SK-N-SH (cell line): ENCODE measurements around the gene MAB21L1. TPM values are rescaled to one million over a fixed set of nuclear protein-coding genes. Genes with fewer than 3 reads are reported as not detected.

ENCODE experiments used
- CTCF ChIA-PET: fragments of 300-600, 350-600 bp; formaldehyde crosslinking; extraction: SDS; loops from one replicate; lab custom pipeline; 2021; lab: Yijun Ruan, JAX
- POLR2A ChIA-PET: fragments of 350-600 bp; sonication (Branson Sonifier 250); formaldehyde crosslinking; extraction: SDS; loops from one replicate; lab custom pipeline; 2020; ENCODE audit warnings: antibody characterized with exemption, inconsistent platforms; lab: Yijun Ruan, JAX
- DNase-seq: peaks from one replicate; pipeline ENCODE4 v3.0.0; 2012
- H2AFZ ChIP-seq: fragments of 200-600 bp; sonication (generic); 2 replicates; pipeline ENCODE4 v1.8.1; 2016; ENCODE audit warnings: antibody characterized with exemption, mild to moderate bottlenecking, low read depth
- H3F3A ChIP-seq: fragments of 200-600 bp; sonication (generic); replicated peaks from 2 replicates; pipeline ENCODE3; 2016; ENCODE audit warnings: antibody characterized with exemption, mild to moderate bottlenecking; ENCODE audit not compliant: insufficient read depth
- H3K27ac ChIP-seq, 2 experiments: fragments of 200-500 bp in 1 of 2; fragments of 200-600 bp in 1 of 2; sonication (Bioruptor generic) in 1 of 2; sonication (generic), shearing (Covaris generic) in 1 of 2; 2 replicates each; pipeline versions ENCODE4 v1.5.1 to v1.6.1; 2014 to 2016; ENCODE audit warnings: low read depth in 2 of 2, inconsistent platforms in 1 of 2, low read length in 1 of 2, mild to moderate bottlenecking in 1 of 2, mixed read lengths in 1 of 2
- H3K27me3 ChIP-seq: fragments of 200-600 bp; sonication (generic), shearing (Covaris generic); 2 replicates; pipeline ENCODE4 v1.6.1; 2016; ENCODE audit warnings: mixed run types; ENCODE audit not compliant: insufficient read depth
- H3K36me3 ChIP-seq, 2 experiments: fragments of 200-500 bp in 1 of 2; fragments of 200-600 bp in 1 of 2; sonication (Bioruptor generic) in 1 of 2; sonication (generic) in 1 of 2; replicated peaks in 1 of 2; 2 replicates each; pipeline versions ENCODE3 to v1.5.1; 2014 to 2016; ENCODE audit warnings: low read length in 1 of 2, mild to moderate bottlenecking in 1 of 2; ENCODE audit not compliant: insufficient read depth in 2 of 2, control insufficient read depth in 1 of 2
- H3K4me1 ChIP-seq, 2 experiments: fragments of 200-500 bp in 1 of 2; fragments of 200-600 bp in 1 of 2; sonication (Bioruptor generic) in 1 of 2; sonication (generic), shearing (Covaris generic) in 1 of 2; 2 replicates each; pipeline versions ENCODE4 v1.5.1 to v1.6.1; 2014 to 2016; ENCODE audit warnings: low read depth in 1 of 2, low read length in 1 of 2, mixed run types in 1 of 2; ENCODE audit not compliant: insufficient read depth in 2 of 2, control insufficient read depth in 1 of 2
- H3K4me2 ChIP-seq: fragments of 200-600 bp; sonication (generic), shearing (Covaris generic); 2 replicates; pipeline ENCODE4 v1.6.1; 2017; ENCODE audit warnings: mixed run types
- H3K4me3 ChIP-seq, 2 experiments: fragments of 200-500 bp in 1 of 2; fragments of 200-600 bp in 1 of 2; sonication (Bioruptor generic) in 1 of 2; sonication (generic), shearing (Covaris generic) in 1 of 2; 2 replicates each; pipeline versions ENCODE4 v1.5.1 to v1.8.1; 2014 to 2016; ENCODE audit warnings: low read depth in 2 of 2, inconsistent platforms in 1 of 2, low read length in 1 of 2, mild to moderate bottlenecking in 1 of 2, mixed read lengths in 1 of 2, moderate library complexity in 1 of 2
- H3K79me2 ChIP-seq: fragments of 200-600 bp; sonication (generic); 2 replicates; pipeline ENCODE4 v1.8.1; 2017; ENCODE audit warnings: mild to moderate bottlenecking; ENCODE audit not compliant: insufficient read depth
- H3K9ac ChIP-seq: fragments of 200-600 bp; sonication (generic); 2 replicates; pipeline ENCODE4 v1.6.1; 2017; ENCODE audit warnings: mixed run types
- H3K9me2 ChIP-seq: fragments of 200-600 bp; sonication (generic); 2 replicates; pipeline ENCODE4 v1.6.1; 2017; ENCODE audit warnings: mixed run types
- H3K9me3 ChIP-seq: fragments of 200-600 bp; sonication (generic); 2 replicates; pipeline ENCODE4 v1.6.1; 2017; ENCODE audit warnings: mixed run types, mild to moderate bottlenecking, moderate library complexity
- H4K20me1 ChIP-seq: fragments of 200-600 bp; sonication (generic); 2 replicates; pipeline ENCODE4 v1.6.1; 2017; ENCODE audit warnings: mild to moderate bottlenecking, mixed run types; ENCODE audit not compliant: insufficient read depth
- CHD2 ChIP-seq: fragments of 150-350 bp; IDR thresholded peaks from 2 replicates; pipeline ENCODE4 v1.6.1; 2018; ENCODE audit warnings: low read length; ENCODE audit not compliant: partially characterized antibody
- EP300 ChIP-seq, 2 experiments: IDR thresholded peaks; 2 replicates each; pipeline versions ENCODE4 v1.4.0 to v1.6.1; 2012; ENCODE audit warnings: borderline replicate concordance in 1 of 2, low read depth in 1 of 2, low read length in 1 of 2
- GATA2 ChIP-seq: sonication (generic); formaldehyde crosslinking; IDR thresholded peaks from 2 replicates; pipeline ENCODE4 v1.5.0; 2020; ENCODE audit warnings: mild to moderate bottlenecking, missing genetic modification reagents
- MXI1 ChIP-seq: IDR thresholded peaks from 2 replicates; pipeline ENCODE4 v1.6.1; 2012; ENCODE audit warnings: mild to moderate bottlenecking, low read depth, low read length, improper control_type of control experiment
- NFIC ChIP-seq: IDR thresholded peaks from 2 replicates; pipeline ENCODE4 v1.4.0; 2012; ENCODE audit warnings: borderline replicate concordance
- NRF1 ChIP-seq: IDR thresholded peaks from 2 replicates; pipeline ENCODE4 v1.6.1; 2012; ENCODE audit warnings: low read depth, mild to moderate bottlenecking, low read length
- POLR2AphosphoS5 ChIP-seq: IDR thresholded peaks from 2 replicates; pipeline ENCODE4 v1.6.1; 2012; ENCODE audit warnings: low read depth, low read length
- RCOR1 ChIP-seq: fragments of 150-350 bp; IDR thresholded peaks from 2 replicates; pipeline ENCODE4 v1.6.1; 2017; ENCODE audit warnings: antibody characterized with exemption, low read length
- SIN3A ChIP-seq: IDR thresholded peaks from 2 replicates; pipeline ENCODE4 v1.6.1; 2012; ENCODE audit warnings: low read depth, mild to moderate bottlenecking, low read length, moderate library complexity, borderline replicate concordance
- SMC3 ChIP-seq: IDR thresholded peaks from 2 replicates; pipeline ENCODE4 v1.6.1; 2012; ENCODE audit warnings: low read depth, low read length, improper control_type of control experiment
- TCF12 ChIP-seq: IDR thresholded peaks from 2 replicates; pipeline ENCODE4 v1.4.0; 2012
- YY1 ChIP-seq: IDR thresholded peaks from 2 replicates; pipeline ENCODE4 v1.4.0; 2012; ENCODE audit warnings: low read depth, mild to moderate bottlenecking
- WGBS: methylation state at CpG from one replicate; pipeline ENCODE4 v1.1.6; 2017; ENCODE audit warnings: low lambda C conversion rate; 5-methylcytosine and 5-hydroxymethylcytosine counted together
- polyA plus RNA-seq, 3 experiments: library from polyadenylated mRNA; depleted of rRNA; stranded (reverse); fragments of >200 nt; gene quantifications; 2 replicates each; pipeline ENCODE4 v1.2.3, GENCODE V29; 2012
- TF ChIP-seq, protein P1 (sequence below): IDR thresholded peaks from 2 replicates; pipeline ENCODE4 v1.4.0; 2012; ENCODE audit warnings: low read depth, borderline replicate concordance
- TF ChIP-seq, protein P2 (sequence below): IDR thresholded peaks from 2 replicates; pipeline ENCODE4 v1.6.1; 2012; ENCODE audit warnings: mild to moderate bottlenecking, low read depth, low read length, moderate library complexity
- TF ChIP-seq, protein P3 (sequence below): fragments of 150-350 bp; IDR thresholded peaks from 2 replicates; pipeline ENCODE4 v1.6.1; 2017; ENCODE audit warnings: antibody characterized with exemption, low read length, low read depth, borderline replicate concordance

MAB21L1 gene
- polyA plus RNA-seq, 1 of the 3 experiments (the other 2 are of a cell fraction), result 42.3 TPM

DNA sequence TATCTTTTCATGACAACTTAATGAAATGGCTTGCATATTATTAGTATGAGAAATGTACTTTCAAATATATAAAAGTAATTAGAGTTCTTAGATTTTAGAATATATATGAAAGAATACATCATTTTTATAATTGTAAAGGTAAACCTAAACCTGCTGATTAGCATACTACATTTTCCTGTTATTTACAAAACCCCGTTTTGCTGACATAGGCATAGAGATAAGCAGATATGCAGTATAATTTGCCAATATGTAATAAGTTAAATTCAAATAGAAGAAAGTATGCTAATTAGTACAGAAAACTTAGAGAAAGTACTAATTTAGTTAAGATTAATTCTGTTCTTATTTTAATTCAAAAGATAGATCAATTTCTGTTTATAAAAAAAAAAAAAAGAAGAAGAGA lies 21.5 kb downstream of the MAB21L1 start:
- Histone ChIP-seq H3K79me2 (no peaks in the 10 kb centered on the region), H2AFZ (no peak overlapping the region), H3K36me3 (peaks cover 3 to 9% of the 10 kb centered on the region in 2 experiments), H3K27ac (no peak overlapping the region), H3K4me1 (no peaks in the 10 kb centered on the region; a peak in 1 of 4 replicates), H3K4me2 (no peak overlapping the region), H4K20me1 (no peaks in the 10 kb centered on the region), H3K9me2 (no peaks in the 10 kb centered on the region), H3F3A (peaks cover 3% of the 10 kb centered on the region), H3K4me3 (no peak overlapping the region), H3K9ac (no peak overlapping the region), H3K27me3 (no peaks in the 10 kb centered on the region), H3K9me3 (no peaks in the 10 kb centered on the region)
- WGBS, result 86% methylated on average over 1 of the region's 1 CpG
- CTCF ChIA-PET, result no interaction called here
- TF ChIP-seq MXI1 (no peak), CHD2 (no peak), POLR2AphosphoS5 (no peak), SMC3 (no peak), SIN3A (no peak), RCOR1 (no peak), EP300 (IDR thresholded peaks at IDR 0.05; ENCODE audit: borderline replicate concordance in 1 of 2, low read depth in 1 of 2, low read length in 1 of 2) (no peak), NRF1 (no peak), GATA2 (CRISPR knock-in tag) (no peak), YY1 (no peak), TCF12 (no peak), NFIC (no peak)
- TF ChIP-seq, protein P1, sequence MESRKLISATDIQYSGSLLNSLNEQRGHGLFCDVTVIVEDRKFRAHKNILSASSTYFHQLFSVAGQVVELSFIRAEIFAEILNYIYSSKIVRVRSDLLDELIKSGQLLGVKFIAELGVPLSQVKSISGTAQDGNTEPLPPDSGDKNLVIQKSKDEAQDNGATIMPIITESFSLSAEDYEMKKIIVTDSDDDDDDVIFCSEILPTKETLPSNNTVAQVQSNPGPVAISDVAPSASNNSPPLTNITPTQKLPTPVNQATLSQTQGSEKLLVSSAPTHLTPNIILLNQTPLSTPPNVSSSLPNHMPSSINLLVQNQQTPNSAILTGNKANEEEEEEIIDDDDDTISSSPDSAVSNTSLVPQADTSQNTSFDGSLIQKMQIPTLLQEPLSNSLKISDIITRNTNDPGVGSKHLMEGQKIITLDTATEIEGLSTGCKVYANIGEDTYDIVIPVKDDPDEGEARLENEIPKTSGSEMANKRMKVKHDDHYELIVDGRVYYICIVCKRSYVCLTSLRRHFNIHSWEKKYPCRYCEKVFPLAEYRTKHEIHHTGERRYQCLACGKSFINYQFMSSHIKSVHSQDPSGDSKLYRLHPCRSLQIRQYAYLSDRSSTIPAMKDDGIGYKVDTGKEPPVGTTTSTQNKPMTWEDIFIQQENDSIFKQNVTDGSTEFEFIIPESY, result no peak
- TF ChIP-seq, protein P2, sequence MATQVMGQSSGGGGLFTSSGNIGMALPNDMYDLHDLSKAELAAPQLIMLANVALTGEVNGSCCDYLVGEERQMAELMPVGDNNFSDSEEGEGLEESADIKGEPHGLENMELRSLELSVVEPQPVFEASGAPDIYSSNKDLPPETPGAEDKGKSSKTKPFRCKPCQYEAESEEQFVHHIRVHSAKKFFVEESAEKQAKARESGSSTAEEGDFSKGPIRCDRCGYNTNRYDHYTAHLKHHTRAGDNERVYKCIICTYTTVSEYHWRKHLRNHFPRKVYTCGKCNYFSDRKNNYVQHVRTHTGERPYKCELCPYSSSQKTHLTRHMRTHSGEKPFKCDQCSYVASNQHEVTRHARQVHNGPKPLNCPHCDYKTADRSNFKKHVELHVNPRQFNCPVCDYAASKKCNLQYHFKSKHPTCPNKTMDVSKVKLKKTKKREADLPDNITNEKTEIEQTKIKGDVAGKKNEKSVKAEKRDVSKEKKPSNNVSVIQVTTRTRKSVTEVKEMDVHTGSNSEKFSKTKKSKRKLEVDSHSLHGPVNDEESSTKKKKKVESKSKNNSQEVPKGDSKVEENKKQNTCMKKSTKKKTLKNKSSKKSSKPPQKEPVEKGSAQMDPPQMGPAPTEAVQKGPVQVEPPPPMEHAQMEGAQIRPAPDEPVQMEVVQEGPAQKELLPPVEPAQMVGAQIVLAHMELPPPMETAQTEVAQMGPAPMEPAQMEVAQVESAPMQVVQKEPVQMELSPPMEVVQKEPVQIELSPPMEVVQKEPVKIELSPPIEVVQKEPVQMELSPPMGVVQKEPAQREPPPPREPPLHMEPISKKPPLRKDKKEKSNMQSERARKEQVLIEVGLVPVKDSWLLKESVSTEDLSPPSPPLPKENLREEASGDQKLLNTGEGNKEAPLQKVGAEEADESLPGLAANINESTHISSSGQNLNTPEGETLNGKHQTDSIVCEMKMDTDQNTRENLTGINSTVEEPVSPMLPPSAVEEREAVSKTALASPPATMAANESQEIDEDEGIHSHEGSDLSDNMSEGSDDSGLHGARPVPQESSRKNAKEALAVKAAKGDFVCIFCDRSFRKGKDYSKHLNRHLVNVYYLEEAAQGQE, result no peak
- TF ChIP-seq, protein P3, sequence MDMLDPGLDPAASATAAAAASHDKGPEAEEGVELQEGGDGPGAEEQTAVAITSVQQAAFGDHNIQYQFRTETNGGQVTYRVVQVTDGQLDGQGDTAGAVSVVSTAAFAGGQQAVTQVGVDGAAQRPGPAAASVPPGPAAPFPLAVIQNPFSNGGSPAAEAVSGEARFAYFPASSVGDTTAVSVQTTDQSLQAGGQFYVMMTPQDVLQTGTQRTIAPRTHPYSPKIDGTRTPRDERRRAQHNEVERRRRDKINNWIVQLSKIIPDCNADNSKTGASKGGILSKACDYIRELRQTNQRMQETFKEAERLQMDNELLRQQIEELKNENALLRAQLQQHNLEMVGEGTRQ, result no peak
- no peak for DNase-seq
- POLR2A ChIA-PET, result no interaction called here
